ENCODE measurements around the gene MINDY2.
"Not testable (repeated sequence)": the region's sequence is repeated elsewhere in the genome, so short reads cannot be mapped to it uniquely, and the experiment has no call there.

The MINDY2 gene

DNA sequence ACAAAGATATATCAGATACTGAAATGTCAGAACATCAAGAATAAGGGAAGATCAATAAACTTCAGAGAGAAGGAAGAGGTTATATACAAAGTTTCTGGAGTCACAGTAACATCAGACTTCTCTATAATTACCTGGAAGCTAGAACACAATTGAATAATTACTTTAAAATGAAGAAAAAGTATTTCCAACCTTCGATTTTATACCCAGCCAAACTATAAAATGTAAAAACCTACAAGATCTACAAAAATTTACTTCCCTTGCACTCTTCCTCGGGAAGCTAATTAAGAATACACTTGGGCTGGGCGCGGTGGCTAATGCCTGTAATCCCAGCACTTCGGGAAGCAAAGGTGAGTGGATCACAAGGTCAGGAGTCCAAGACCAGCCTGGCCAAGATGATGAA, 6.6 kb upstream of the MINDY2 start:
- no peaks in the 10 kb centered on the region for H3K36me3 Mint-ChIP-seq
- DNase-seq (ENCODE audit: low spot score in 2 of 2): no peak
- H3K4me3 Mint-ChIP-seq: no peak overlapping the region
- H3K27ac Mint-ChIP-seq: no peak overlapping the region
- H3K4me1 Mint-ChIP-seq: no peaks in the 10 kb centered on the region
- H3K27me3 Mint-ChIP-seq: no peaks in the 10 kb centered on the region
- no peak for ATAC-seq (ENCODE audit: low read depth)
- peaks cover 3% of the 10 kb centered on the region for H3K9me3 Mint-ChIP-seq

DNA sequence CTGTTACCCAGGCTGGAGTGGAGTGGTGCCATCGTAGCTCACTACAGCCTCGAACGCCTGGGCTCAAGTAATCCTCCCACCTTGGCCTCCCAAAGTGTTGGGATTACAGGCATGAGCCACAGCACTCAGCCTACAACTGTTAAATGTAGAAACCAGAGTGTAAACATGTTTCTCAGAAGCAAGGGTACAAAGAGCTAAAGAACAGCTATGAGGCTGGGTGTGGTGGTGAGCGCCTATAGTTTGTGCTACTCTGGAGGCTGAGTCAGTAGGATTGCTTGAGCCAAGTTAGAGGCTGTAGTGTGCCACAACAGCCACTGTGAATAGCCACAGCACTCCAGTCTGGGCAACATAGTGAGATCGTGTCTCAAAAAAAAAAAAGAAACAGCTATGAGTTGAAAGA, 4.8 kb upstream of the MINDY2 start:
- Mint-ChIP-seq H3K27me3 (no peaks in the 10 kb centered on the region), H3K4me3 (no peak overlapping the region), H3K4me1 (peaks cover 4% of the 10 kb centered on the region), H3K27ac (no peak overlapping the region), H3K9me3 (peaks cover 3% of the 10 kb centered on the region), H3K36me3 (no peaks in the 10 kb centered on the region)
- ATAC-seq (ENCODE audit: low read depth) (no peak), DNase-seq (ENCODE audit: low spot score in 2 of 2) (no peak)

DNA sequence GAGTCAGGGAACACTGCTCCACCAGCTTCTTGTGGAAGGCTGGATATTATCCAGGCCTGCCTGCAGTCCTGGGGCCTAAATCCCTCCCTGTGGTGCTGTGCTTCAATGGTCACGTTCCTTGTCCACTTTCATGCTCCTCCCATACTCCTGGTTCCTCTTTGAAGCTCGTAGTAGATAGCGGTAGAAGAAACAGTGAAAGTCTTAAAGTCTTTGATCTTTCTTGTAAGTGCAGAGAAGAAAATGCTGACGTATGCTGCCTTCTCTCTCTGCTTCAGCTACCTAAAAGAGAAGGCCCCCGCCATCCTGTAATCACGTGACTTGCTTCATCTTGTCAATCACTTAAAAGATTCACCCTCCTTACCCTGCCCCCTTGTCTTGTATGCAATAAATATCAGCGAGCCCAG, 2.5 kb upstream of the MINDY2 start:
- H3K9me3 Mint-ChIP-seq; H3K36me3 Mint-ChIP-seq; ATAC-seq (ENCODE audit: low read depth); H3K4me3 Mint-ChIP-seq; H3K27me3 Mint-ChIP-seq; DNase-seq (ENCODE audit: low spot score in 2 of 2); H3K27ac Mint-ChIP-seq: not testable (repeated sequence)
- H3K4me1 Mint-ChIP-seq: peaks cover 14% of the 10 kb centered on the region

DNA sequence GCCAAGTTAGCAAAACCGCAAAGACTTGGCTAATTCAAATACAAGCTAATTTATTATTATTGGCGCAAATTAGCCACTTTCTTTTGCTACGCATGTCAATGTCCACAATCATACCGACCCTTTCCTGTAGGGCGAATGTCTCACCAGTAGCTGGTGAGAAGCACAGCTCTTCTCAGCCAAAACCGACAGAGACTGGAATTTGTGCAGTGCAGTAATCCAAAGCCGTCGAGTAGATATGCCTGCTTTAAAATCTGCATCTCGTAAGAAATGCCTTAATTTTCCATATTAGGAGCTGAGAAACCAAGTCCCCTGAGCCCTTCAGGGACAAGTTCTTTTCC, 614 bp upstream of the MINDY2 start:
- no peaks in the 10 kb centered on the region for H3K9me3 Mint-ChIP-seq
- peak overlapping the region; percentile 93 for H3K27ac Mint-ChIP-seq
- no peak for DNase-seq (ENCODE audit: low spot score in 2 of 2)
- peak; percentile 44 for ATAC-seq (ENCODE audit: low read depth)
- peak overlapping the region; percentile 95 for H3K4me3 Mint-ChIP-seq
- H3K27me3 Mint-ChIP-seq: no peaks in the 10 kb centered on the region
- no peaks in the 10 kb centered on the region for H3K36me3 Mint-ChIP-seq
- peaks cover 14% of the 10 kb centered on the region for H3K4me1 Mint-ChIP-seq

DNA sequence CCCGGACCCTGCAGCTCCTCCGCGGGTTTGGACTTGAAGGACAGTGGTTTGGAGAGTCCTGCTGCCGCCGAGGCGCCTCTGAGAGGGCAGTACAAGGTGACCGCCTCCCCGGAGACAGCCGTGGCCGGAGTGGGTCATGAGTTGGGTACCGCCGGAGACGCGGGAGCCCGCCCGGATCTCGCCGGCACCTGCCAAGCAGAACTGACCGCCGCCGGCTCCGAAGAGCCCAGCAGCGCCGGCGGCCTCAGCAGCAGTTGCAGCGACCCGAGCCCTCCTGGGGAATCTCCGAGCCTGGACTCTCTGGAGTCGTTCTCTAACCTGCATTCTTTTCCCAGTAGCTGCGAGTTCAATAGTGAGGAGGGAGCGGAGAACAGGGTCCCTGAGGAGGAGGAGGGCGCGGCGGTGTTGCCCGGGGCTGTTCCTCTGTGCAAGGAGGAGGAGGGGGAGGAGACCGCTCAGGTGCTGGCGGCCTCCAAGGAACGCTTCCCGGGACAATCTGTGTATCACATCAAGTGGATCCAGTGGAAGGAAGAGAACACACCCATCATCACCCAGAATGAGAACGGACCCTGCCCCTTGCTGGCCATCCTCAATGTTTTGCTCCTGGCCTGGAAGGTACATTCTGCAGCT, 634 bp downstream of the MINDY2 start:
- ATAC-seq (ENCODE audit: low read depth) (no peak), DNase-seq (ENCODE audit: low spot score in 2 of 2) (no peak)
- H3K4me1 Mint-ChIP-seq: peaks cover 14% of the 10 kb centered on the region
- peak overlapping the region; percentile 95 for H3K4me3 Mint-ChIP-seq
- H3K9me3 Mint-ChIP-seq: no peaks in the 10 kb centered on the region
- H3K27me3 Mint-ChIP-seq: no peaks in the 10 kb centered on the region
- H3K36me3 Mint-ChIP-seq: no peaks in the 10 kb centered on the region
- H3K27ac Mint-ChIP-seq: peak overlapping the region; percentile 93

DNA sequence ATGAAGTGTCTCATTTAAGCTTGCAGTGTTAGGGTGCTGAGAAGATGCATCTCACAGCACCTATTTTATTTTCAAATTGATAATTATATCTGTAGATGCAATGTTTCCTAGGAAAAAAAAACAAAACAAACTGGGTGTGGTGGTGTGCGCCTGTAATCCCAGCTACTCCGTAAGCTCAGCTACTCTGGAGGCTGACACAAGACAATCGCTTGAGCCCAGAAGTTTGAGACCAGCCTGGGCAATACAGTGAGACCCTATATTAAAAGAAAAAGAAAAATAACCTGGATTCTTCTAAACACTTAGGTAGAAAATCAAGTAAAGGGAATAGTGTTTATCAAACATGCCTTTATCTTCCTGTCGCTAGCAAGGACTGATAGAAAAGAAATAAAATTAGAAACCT, 1.9 kb downstream of the MINDY2 start:
- Mint-ChIP-seq H3K27me3 (no peaks in the 10 kb centered on the region), H3K4me3 (peak overlapping the region; percentile 95), H3K36me3 (no peaks in the 10 kb centered on the region), H3K27ac (no peak overlapping the region), H3K9me3 (no peaks in the 10 kb centered on the region), H3K4me1 (peaks cover 19% of the 10 kb centered on the region)
- no peak for DNase-seq (ENCODE audit: low spot score in 2 of 2)
- no peak for ATAC-seq (ENCODE audit: low read depth)

DNA sequence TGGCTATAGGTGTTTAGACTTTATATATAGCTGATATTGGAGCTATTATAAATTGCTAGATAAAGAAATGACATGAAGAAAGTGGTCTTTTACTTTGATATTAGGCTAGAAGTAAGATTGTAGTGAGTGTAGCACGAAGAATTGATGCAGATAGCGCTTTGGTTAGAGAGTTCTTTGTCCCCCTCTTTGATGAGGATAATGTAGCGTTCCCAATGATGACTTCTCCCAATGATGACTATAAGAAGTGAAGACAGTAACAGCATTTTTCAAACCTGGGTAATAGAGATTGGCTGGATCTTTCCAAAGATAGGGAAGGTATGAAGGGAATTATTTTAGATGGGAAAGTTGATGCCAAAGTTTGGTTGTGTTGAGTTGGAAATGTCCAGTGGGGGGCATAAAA, 4.3 kb downstream of the MINDY2 start:
- H3K9me3 Mint-ChIP-seq: no peaks in the 10 kb centered on the region
- no peak for ATAC-seq (ENCODE audit: low read depth)
- peaks cover 19% of the 10 kb centered on the region for H3K4me1 Mint-ChIP-seq
- no peaks in the 10 kb centered on the region for H3K27me3 Mint-ChIP-seq
- DNase-seq (ENCODE audit: low spot score in 2 of 2): no peak
- no peak overlapping the region for H3K27ac Mint-ChIP-seq
- peaks cover 2% of the 10 kb centered on the region for H3K36me3 Mint-ChIP-seq
- no peak overlapping the region for H3K4me3 Mint-ChIP-seq

DNA sequence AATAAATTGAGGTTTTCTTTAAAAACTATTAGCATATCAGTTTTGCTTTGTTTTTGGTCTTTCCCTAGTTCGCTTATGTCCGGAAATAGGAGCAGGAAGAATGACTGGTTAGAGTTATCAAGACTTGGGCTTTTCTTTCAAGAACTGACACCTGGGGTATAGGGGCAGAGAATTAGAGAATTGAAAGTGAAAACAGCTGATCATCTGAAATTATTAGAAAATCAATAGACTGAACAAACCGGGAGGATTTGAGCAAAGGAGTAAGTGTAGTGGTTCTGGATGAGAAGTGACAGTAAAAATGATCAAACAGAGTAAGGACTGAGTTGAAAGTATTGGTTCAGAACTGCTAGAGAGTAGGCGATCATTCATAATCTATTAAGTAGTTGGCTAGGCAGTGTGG, 6.0 kb downstream of the MINDY2 start:
- H3K4me3 Mint-ChIP-seq: peak overlapping the region; percentile 48
- ATAC-seq (ENCODE audit: low read depth): peak; percentile 77
- no peaks in the 10 kb centered on the region for H3K9me3 Mint-ChIP-seq
- no peak for DNase-seq (ENCODE audit: low spot score in 2 of 2)
- H3K27ac Mint-ChIP-seq: peak overlapping the region; percentile 16
- no peaks in the 10 kb centered on the region for H3K27me3 Mint-ChIP-seq
- peaks cover 11% of the 10 kb centered on the region for H3K4me1 Mint-ChIP-seq
- peaks cover 2% of the 10 kb centered on the region for H3K36me3 Mint-ChIP-seq

DNA sequence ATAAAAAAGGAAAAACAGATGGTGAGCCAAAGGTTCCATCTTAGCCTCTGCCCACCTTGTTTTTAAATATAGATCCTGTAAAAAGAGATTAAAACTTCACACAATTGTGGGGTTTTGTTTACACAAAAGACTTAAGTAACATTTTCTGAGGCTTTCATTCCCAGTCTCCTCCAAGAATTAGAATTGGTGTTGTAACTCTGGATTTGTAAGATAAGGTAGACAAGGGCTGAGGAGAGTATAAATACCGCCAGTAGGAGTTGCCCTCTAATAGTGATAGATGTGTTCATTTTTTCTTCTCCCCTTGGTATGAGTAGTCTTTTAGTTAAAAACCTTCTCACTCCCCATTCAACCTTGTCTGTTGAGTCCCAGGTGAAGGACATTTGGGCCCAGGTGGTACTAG, 8.5 kb downstream of the MINDY2 start:
- Mint-ChIP-seq H3K4me1 (peaks cover 5% of the 10 kb centered on the region), H3K27ac (no peak overlapping the region), H3K9me3 (no peaks in the 10 kb centered on the region), H3K4me3 (no peak overlapping the region), H3K36me3 (peaks cover 5% of the 10 kb centered on the region), H3K27me3 (no peaks in the 10 kb centered on the region)
- no peak for ATAC-seq (ENCODE audit: low read depth)
- DNase-seq (ENCODE audit: low spot score in 2 of 2): no peak

DNA sequence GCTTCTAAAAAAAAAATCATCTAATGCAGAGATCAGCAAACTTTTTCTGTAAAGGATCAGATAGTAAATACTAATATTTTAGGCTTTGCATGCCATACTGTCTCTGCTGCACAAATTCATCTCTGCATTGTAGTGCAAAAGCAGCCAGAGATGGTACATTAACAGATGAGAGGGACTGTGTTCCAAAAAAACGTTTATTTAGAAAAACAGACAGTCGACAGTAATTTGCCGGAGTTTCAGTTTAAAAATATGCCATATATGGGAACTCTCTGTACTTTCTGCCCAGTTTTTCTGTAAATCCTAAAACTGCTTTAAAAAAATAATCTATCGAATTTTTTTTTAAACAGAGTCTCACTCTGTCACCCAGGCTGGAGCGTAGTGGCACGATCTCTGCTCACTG, 14.3 kb downstream of the MINDY2 start:
- no peaks in the 10 kb centered on the region for H3K9me3 Mint-ChIP-seq
- ATAC-seq (ENCODE audit: low read depth): no peak

DNA sequence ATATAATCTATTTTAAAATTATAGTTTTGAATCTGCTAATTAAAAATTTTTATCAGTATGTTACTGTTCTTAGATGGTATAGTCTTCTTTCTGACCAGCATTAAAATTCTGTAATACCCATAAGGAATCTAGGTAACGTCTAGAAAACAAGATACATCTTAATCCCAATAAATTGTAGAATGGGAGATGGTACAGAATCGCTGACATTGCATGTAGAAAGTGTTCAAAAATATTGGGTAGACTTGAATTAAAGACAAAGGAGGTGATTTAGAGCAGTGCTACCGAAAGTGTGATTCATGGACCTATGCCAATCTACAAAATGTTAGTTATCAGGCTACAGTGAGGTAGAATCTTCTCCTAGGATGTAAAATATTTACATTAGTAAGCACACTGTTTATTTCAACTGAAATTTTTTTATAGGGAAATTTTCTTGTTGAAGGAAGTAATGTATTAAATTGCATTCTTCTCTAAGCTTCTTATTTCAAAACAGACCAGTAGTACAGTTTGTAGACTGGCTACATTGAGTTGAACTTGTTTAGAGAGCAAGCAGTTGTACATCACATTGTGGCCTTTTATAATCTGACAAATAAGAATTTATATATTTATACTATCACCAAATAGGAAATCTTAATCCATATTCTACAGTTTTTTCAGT, 17.1 kb downstream of the MINDY2 start:
- DNase-seq (ENCODE audit: low spot score in 2 of 2): no peak
- peaks cover 3% of the 10 kb centered on the region for H3K4me1 Mint-ChIP-seq
- H3K9me3 Mint-ChIP-seq: no peaks in the 10 kb centered on the region
- H3K27ac Mint-ChIP-seq: no peak overlapping the region
- ATAC-seq (ENCODE audit: low read depth): no peak
- no peak overlapping the region for H3K4me3 Mint-ChIP-seq
- H3K36me3 Mint-ChIP-seq: peaks cover 15% of the 10 kb centered on the region
- H3K27me3 Mint-ChIP-seq: no peaks in the 10 kb centered on the region

More for the DNA sequence above, 14.3 kb downstream of the MINDY2 start:
- peaks cover under 1% of the 10 kb centered on the region for H3K4me1 Mint-ChIP-seq
- no peak overlapping the region for H3K27ac Mint-ChIP-seq
- no peak for DNase-seq (ENCODE audit: low spot score in 2 of 2)
- no peak overlapping the region for H3K4me3 Mint-ChIP-seq
- no peaks in the 10 kb centered on the region for H3K27me3 Mint-ChIP-seq
- H3K36me3 Mint-ChIP-seq: peaks cover 8% of the 10 kb centered on the region

DNA sequence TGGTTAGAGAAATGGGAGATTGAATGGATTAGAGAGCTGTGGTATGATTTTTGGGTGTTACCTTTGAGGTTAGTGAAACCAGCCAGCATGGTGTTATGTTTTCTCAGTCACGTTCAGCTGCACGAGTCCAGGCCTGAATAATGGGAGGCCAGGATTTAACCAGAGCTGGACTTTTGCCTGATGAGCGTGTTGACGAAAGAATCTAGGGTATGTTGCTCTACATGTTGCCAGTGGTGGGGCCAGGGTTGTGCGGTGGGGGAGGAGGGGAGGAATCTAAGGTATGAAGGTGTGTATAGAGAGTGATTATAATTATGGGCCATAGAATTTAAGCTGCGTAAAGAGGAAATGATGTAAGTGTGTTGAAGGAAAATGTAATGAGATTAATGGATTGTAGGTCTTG, 22.8 kb downstream of the MINDY2 start:
- Mint-ChIP-seq H3K4me1 (peaks cover 16% of the 10 kb centered on the region), H3K27me3 (no peaks in the 10 kb centered on the region), H3K4me3 (no peak overlapping the region), H3K9me3 (peaks cover 2% of the 10 kb centered on the region), H3K36me3 (peaks cover 18% of the 10 kb centered on the region), H3K27ac (peak overlapping the region; percentile 0)
- DNase-seq (ENCODE audit: low spot score in 2 of 2) (no peak), ATAC-seq (ENCODE audit: low read depth) (no peak)

DNA sequence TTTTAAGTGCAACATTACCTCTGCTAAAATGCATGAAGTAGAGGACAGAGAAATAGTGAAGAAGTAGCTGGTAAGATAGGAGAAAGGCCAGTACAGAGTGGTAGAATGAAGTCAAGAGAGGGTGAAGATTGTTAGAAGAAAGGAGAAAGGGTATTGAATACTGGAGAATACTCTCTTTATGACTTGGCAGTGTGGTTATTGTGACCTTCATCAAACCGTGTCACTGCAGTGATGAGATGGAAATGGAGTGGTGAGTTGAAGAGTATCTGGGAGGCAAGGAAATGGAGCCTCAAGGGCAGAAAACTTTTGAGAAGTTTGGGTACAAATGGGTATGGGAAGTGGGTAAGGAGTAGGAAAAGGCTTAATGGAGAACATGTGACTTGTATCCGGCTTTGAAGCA, 24.7 kb downstream of the MINDY2 start:
- no peak overlapping the region for H3K4me3 Mint-ChIP-seq
- peaks cover 12% of the 10 kb centered on the region for H3K36me3 Mint-ChIP-seq
- DNase-seq (ENCODE audit: low spot score in 2 of 2) (no peak), ATAC-seq (ENCODE audit: low read depth) (no peak)
- H3K27ac Mint-ChIP-seq: peak overlapping the region; percentile 0
- H3K4me1 Mint-ChIP-seq: peaks cover 21% of the 10 kb centered on the region
- H3K27me3 Mint-ChIP-seq: no peaks in the 10 kb centered on the region
- H3K9me3 Mint-ChIP-seq: peaks cover 2% of the 10 kb centered on the region

DNA sequence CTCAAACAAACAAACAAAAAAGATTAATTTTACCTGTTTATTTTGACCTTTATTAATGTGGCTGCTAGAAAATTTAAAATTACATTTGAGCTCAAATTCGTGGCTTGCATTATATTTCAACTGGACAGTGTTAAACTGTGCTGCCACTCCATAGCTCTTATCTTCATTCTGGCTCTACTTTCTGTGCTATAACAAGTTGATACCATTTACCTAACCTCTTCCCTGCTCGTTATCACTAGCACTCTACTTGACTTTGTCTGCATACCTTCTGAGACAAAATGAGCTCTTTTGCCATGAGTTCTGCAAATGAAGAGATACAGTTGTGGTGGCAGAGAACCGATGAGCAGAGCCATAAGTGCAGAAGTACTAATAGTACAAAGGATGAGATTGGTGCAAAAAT, 26.4 kb downstream of the MINDY2 start:
- peaks cover 11% of the 10 kb centered on the region for H3K36me3 Mint-ChIP-seq
- no peak overlapping the region for H3K27ac Mint-ChIP-seq
- peaks cover 21% of the 10 kb centered on the region for H3K4me1 Mint-ChIP-seq
- H3K9me3 Mint-ChIP-seq: peaks cover 2% of the 10 kb centered on the region
- H3K27me3 Mint-ChIP-seq: no peaks in the 10 kb centered on the region
- H3K4me3 Mint-ChIP-seq: no peak overlapping the region
- no peak for ATAC-seq (ENCODE audit: low read depth)
- DNase-seq (ENCODE audit: low spot score in 2 of 2): no peak

DNA sequence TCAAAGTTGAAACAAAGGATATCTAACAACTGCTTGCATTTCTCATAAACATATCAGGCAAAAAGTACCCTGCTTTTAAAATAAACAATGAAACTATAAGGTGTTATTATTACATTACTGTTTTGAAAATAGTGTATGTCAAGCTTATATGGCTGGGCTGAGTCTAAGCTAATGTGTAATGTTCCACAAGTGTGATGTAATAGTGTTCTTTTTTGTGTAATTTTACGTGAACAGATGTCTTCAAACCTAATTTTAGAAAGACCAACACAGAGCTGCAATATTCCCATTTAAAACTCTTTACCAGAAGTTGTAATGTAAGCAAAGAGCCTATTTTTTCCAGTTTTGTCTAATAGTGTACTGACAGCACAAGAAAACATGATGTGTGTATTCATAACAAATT, 34.0 kb downstream of the MINDY2 start:
- ATAC-seq (ENCODE audit: low read depth) (no peak), DNase-seq (ENCODE audit: low spot score in 2 of 2) (no peak)
- Mint-ChIP-seq H3K27ac (peak overlapping the region; percentile 35), H3K9me3 (peaks cover 1% of the 10 kb centered on the region), H3K36me3 (peaks cover 12% of the 10 kb centered on the region), H3K4me3 (no peak overlapping the region), H3K27me3 (no peaks in the 10 kb centered on the region), H3K4me1 (peaks cover 7% of the 10 kb centered on the region)

All from memory B cell (primary cell).